Renal pelvis (tissue), 4 donors: ENCODE measurements around the gene AFG3L2. TPM values are rescaled to one million over a fixed set of nuclear protein-coding genes. Genes with fewer than 3 reads are reported as not detected.

ENCODE experiments used
- DNase-seq: peaks from one replicate; pipeline ENCODE4 v3.0.0-alpha.2; 2013
- polyA plus RNA-seq, 3 donors: library from polyadenylated mRNA; unstranded; fragments of 120-200 nt; gene quantifications; one replicate each; pipeline ENCODE4 v1.2.1, GENCODE V29; 2013; ENCODE audit not compliant: insufficient read length in 3 of 3

Gene AFG3L2
- polyA plus RNA-seq, 3 donors = 66.9 to 74.9 (median 72.0) TPM

DNA sequence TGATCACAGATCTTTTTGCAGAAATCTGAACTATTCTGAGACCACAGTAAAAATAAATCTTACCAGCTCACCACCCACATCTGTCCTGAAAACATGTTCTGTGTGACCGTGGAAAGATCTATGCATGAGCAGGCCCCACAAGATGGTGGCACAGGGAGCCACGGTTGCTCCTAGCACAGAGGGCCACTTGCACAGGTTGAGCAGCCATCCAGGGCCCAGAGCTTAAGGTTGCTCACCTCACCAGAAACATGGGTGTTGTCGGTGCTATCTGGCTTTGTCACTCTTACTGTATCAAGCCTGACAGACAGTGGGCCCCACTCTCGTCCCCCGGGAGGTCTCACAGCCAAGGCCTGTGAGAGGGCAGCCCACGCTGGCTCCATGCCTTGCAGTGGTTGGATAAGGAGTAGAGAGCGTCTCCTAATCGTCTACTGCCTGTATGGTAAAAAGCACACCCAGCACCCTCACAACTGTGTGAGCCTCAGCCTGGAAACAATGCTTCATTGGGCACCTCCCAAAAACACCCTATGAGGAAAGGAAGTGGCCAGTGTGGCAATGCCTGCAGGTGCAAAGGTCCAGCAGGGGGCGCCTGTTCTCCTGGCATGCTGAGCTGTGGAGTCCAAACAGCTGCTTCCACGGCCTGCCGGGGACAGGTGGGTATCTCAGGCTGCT lies 49.4 kb downstream of the AFG3L2 start:
- DNase-seq = no peak

DNA sequence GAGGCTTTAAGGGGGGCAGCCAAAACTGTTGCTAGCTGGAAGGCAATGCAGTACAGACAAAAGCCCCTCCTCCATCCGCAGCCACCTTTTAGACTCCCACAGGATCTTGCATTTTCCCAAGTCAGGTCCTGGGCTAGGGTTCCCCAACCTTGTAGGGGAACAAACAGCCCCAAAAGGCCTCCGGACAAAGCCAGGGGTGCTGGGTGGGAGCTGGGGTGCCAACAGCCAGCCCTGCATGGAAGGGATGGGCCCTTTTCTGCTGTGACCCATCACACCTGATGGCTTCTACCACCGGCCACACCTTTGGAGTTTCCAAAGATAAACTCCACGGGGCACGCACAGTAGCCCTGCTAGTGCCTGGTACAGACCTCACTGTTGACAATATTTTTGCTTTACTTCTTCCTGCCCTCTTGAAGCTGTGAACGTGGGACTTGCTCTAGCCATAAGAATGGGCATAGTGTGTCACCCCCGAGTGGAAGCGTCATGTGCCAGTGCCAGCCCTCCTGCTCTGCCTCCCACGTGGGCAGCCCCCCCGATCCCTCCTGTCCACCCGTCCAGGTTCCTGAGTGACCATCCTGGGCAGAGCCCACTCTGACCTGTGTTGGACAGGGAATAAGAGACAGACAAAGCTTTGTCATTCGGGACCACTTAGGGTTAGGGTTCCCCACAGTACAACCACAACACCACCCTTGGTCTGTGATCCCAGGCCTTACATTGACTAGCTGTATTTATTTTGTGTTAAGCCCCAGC lies 50.1 kb downstream of the AFG3L2 start:
- DNase-seq = no peak

DNA sequence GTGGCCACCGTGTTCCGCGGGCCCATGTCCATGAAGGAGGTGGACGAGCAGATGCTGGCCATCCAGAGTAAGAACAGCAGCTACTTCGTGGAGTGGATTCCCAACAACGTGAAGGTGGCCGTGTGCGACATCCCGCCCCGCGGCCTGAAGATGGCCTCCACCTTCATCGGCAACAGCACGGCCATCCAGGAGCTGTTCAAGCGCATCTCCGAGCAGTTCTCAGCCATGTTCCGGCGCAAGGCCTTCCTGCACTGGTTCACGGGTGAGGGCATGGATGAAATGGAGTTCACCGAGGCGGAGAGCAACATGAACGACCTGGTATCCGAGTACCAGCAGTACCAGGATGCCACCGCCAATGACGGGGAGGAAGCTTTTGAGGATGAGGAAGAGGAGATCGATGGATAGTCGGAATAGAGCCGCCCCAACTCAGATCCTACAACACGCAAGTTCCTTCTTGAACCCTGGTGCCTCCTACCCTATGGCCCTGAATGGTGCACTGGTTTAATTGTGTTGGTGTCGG lies 51.2 kb downstream of the AFG3L2 start:
- DNase-seq = no peak

DNA sequence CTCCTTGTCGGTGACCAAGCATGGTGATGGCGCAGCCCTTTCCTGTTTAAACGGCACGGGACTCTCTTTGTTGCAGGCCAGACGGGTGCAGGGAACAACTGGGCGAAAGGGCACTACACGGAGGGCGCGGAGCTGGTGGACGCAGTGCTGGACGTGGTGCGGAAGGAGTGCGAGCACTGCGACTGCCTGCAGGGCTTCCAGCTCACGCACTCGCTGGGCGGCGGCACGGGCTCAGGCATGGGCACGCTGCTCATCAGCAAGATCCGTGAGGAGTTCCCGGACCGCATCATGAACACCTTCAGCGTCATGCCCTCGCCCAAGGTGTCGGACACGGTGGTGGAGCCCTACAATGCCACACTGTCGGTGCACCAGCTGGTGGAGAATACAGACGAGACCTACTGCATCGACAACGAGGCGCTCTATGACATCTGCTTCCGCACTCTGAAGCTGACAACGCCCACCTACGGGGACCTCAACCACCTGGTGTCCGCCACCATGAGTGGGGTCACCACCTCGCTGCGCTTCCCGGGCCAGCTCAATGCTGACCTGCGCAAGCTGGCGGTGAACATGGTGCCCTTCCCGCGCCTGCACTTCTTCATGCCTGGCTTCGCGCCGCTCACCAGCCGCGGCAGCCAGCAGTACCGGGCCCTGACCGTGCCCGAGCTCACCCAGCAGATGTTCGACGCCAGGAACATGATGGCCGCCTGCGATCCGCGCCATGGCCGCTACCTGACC lies 51.9 kb downstream of the AFG3L2 start:
- DNase-seq = no peak

DNA sequence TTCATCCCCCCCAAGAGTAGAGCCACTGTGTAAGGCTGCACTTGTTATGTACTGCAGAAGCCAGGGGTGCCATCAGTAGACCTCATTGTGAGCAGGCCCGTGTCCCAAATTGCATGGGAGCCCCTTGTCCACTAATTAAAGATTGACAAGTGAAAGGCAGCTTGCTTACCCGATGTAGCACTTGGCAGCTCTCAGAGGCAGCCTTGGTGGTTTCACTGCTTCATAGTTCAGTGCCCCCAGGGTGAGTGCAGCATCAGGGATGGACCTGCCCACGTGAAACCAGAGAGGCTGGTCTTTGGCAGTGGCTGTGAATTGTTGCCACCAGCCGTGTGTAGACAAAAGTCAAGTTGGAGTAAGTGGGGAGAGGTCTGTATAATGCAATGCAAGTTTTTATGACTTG lies 55.7 kb downstream of the AFG3L2 start:
- DNase-seq = no peak

DNA sequence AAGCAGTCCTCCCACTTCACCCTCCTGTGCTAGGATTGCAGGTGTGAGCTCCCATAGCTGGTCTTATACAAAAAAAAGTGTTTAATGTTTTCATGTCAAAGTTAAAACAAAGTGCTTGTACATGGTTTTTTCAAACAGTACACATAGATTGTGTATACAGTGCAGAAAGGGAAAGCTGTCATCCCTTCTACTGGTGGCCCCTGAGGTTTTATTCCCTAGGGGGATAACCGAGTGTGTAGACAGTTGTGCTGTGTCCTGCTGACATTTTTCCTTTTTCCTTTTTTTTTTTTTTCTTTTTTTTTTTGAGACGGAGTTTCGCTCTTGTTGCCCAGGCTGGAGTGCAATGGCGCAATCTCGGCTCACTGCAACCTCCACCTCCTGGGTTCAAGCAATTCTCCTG lies 58.2 kb downstream of the AFG3L2 start:
- DNase-seq = no peak

DNA sequence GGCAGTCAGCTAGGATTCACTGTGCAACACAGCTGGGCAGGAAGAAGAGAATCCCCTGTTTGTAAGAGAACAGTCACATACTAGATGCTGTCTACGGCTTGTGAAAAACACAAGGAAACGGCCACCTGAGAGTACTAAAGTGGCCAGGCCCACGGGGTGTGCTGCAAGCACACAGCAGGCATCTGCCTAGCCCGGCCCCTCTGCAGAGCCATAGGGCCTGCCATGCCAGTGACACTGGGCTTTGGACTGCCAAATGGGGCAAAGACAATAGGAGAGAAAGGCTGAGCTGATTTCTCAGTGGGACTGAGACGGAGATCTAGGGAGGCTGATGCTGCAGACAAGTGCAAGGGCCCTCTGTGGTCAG lies 58.7 kb downstream of the AFG3L2 start:
- no peak for DNase-seq

DNA sequence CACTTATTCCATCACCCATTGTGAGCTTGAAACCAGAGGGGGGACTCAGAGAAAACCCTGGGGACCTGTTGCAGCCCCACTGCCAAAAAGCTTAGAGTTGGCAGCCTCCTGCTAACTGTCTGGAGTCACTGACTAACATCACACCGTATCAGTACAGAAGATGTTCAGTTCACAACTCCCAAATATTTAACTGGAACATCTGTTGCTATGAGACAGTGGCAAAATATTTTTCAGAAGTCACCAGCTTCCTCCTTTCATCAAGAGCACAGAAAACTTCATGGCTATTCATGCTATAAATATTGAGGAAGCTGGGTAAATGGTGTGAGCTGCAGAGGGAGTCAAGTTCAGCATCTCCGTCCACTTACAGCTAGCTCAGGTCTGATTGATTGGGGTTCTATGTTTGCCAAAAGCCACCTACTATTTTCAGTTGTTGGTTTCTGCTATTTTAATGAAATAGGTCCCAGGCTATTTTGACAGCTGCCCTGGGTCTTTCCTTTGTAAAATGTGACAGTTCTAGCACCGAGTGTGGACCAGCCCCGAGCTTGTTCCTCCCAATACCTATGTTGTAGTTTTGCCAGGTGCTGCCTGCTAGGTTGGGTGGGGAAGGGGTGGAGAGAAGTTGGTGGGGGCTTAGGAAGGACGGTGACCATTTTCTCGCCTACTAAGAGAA lies 59.2 kb downstream of the AFG3L2 start:
- no peak for DNase-seq

DNA sequence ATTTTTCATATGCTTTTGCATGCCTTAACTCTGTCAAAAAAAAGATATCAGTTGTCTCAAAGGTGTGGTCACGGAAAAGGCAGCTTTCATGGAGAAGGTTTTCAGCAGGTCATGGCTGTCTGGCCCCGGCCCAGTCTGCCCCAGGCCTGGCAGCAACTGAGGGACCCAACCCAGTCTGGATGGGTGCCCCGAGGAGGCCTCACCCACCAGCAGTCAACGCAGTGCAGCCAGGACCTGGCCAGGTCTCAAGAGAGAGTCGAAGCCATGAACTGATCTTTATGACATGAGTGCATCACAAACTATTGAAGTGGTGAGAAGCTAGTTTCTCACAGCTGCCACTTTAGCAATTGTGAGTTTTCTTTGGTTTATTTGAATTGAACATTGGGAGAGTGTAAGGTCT lies 61.1 kb downstream of the AFG3L2 start:
- DNase-seq = no peak

DNA sequence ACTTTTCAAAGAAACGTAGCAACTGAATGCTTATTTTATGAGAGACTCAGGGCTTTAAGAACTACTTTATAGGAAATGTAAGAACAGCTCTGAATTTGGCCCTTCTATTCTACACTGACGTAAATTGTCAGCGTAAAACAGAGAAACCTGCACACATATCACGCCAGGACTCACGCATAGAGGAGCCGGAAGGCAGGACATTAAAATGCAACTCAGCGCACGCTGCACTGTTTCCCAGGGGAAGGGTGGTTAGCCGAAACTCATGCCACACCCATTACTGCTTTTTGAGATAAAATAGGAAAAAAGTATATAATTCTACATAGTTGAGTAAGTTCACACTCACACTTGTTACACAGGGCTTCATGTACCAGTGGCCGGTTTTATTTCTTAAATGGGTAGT lies 61.5 kb downstream of the AFG3L2 start:
- no peak for DNase-seq

DNA sequence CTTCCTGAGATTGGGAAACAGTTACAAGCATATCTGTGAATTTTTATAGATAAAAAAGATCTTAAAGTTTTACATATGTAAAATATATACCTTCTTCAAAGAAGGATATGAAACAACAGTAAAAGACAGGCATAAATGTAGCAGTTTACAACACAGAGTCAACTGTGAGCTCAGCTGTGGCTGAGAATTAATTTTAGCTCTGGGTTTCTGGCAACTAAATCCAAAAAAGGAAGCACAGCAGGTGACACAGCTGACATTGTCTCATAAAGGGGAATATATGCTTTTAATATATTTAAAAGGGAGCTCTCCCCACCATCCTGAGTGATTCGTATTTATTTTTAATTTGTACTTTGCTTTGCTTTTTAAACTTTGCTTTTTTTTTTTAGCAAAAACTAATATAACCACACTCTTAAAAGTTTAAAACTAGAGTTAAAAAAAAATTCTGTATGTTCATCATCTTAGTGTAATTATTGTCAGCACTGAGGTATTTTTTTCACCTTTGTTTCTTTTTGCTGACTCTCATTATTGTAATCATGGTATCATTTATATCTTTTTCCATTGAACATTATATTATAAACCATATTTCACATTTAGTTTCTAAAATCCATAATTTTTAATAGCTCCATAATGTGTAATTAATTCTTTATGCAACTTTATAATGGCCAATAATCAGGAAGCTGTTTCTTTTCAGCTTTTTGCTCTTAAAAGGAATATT lies 62.3 kb downstream of the AFG3L2 start:
- no peak for DNase-seq

DNA sequence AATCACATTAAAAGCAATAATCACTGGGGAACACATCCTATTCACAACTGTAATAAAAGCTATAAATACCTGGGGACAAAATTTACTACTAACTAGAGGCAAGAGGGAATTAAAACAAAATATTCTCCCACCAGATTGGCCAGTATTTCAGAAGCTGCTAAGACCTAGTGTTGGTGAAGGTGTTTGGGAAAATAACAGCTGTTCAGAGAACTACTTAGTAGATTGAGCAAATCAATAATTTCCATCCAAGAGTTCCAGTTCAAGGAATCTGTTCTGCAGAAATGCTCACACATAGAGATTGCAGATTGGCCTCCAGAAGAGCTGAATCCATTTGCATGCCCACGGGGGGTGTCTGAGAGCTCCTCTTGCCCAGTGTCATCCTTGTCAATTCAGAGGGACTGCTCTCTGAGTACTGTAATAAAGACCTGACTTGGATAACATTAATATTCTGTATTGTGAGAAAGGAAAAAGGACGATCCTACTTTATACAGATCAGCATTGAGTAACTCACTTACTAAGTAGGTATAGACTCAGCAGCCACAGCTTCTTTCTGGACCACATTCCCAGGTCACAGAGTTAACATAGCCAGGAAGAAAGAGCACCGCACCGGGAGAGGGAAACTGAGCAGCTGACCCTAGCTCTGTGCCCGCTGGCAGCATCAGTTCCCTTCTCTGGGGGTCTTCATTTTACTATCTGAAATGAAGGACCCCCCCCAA lies 63.3 kb downstream of the AFG3L2 start:
- DNase-seq = no peak

DNA sequence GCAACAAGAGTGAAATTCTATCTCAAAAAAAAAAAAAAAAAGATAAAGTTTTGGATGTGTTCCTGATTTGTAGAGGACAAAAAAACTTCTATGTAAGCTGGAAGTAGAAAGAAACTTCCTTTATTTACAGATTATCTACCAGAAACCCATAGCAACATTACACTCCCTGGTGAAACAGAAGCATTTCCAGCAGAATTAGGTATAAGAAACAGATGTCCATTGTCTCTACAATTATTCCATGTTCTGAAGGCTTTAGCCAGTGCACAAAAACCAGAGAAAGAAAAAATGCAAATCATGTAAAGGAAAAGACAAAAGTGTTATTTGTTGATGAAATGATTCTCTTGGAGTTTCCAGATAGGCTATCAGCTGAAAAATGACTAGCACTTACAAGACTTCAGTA lies 64.1 kb downstream of the AFG3L2 start:
- no peak for DNase-seq

DNA sequence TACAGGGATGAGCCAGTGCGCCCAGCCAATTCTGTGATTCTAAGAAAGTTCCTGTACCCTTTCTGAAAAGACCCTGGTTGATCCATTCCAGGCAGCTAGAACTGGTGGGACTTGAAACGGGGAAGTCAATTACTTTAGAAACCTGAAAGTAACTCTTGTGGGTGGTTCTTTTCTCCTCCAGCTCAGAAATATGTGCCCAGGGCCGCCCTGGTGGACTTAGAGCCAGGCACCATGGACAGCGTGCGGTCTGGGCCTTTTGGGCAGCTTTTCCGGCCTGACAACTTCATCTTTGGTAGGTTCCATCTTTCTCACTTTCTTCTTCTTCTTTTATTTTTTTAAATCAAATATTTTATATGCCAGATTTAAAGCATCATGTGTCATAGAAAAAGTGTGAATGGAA lies 66.3 kb downstream of the AFG3L2 start:
- DNase-seq = no peak

DNA sequence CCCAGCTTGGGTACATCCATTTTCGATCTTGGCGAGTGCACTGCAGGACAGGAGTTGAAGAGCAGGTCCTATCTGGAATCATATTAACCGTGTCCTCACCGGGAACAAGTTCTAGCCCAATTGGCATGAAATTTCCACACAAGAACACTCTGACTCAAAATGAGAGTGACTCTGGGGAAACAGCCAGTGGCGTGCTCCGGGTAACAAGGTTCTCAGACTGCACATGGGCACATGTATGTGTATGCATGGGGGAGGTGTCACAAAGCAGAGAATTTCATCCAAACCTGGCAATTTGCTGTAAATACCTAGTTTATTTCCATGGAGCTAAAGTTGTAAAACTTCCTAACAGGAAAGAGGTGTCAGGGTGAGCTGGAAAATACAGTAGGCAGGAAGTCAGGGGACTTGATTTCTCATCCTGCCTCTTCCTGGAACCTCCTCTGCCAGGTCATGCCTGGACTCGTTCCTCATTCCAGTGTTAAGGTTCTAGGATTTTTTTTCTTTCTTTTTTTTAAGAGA lies 67.3 kb downstream of the AFG3L2 start:
- DNase-seq = no peak

DNA sequence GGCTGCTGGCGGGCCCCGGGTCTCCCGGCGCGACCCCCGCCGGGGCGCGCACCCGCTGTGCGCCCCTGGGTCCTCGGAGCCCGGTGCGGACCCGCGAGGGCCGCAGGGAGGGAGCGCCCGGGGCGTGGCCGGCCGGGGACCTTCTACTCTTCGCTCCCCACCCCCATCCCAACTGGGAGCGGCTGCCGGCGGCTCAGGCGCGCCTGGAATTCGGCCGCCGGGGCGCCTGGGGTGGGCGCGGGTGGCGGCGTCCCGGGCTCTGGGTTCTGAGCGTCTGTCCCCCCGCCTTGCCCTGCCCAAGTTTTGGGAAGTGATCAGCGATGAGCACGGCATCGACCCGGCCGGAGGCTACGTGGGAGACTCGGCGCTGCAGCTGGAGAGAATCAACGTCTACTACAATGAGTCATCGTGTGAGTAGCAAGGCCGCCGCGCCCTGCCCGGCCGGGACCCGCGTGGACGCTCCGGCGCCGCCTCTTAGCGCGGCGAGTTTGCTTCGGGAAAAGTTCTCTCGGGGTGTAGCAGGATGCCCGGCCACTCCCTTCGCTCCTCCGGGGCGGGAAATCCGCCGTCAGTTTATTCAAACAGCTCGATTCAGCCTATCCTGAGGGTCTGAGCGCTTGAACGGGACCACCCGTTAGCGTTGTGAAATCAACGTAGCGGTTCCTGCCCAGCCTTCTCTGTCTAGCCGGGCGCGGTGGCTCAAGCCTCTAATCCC lies 68.5 kb downstream of the AFG3L2 start:
- peak; percentile 64 for DNase-seq

DNA sequence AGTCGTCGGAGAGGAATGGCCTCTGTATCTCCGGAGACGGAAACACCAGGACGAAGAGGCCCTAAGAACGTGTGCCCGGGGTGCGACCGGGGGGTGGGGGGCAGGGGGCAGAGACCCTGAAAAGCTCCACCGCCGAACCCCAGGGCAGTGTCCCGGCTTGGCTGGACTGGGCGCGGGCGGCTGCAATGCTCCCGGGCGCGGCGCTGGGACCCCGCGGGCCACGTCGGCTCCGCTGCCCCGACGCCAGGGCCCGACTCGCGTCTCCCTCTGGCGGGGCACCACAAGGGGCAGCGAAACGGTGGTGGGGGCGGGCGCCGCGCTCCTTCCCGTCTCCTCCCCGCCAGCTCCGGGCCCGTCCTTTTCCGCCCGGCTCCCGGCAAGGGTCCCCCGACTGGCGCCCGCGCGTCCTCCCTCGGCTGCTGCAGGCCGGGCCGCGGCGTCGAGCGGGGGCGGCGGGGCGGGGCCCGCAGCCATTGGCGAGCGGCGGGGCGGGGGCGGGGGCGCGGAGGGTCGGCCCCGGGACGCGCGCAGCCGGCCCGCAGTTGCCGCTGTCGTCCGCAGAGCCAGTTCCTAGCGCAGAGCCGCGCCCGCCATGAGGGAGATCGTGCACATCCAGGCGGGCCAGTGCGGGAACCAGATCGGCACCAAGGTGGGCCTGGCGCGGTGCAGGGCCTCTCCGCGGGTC lies 69.2 kb downstream of the AFG3L2 start, which contains the start of gene TUBB6:
Gene TUBB6 (plus strand): TSS at position 541 of the 685 bp plus-strand sequence. CDS start 52 bp downstream, at position 593.
- DNase-seq = peak; percentile 52

DNA sequence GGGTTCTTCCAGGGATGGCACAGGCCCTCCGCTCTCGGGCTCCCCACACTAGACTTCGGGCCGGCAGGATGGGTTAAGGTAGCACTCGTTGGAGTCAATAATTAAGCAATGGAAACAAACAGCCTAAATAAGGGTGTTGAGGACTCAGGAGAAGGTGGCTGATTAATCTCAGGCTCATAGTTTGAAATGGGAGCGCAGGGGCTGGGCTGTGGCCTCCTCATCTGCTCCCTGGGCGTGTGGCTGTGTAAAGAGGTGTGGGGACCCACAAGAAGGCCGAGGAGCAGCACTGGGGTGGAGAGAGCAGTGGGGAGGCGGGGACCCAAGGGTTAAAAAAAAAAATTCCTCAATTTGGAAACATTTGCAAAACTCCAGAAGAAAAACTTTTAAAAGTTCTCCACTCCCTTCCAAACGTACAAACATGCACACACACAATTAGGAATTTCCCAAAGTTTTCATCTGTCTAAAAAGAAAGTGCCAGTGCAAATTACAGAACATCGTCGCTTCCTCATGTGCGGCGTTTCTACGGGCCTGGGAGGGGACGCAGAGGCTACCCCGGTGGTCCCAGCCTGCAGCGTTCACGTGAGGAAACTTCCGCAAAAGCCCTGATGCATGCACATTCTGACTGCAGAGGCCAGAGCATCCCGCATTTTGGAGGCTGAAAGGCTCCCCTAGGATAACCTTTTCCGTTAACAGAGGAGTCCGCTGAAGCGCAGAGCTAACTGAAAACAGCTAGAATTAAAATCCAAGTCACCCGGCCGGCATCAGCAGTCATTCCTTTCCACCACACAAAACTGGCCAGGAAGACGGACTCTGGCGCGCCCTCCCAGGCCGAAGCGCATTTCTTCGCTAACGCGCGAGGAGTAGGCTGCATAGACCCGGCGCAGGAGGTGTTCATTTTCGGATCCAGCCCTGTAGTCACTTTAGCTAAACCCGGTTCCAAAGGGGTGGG lies 70.0 kb downstream of the AFG3L2 start:
- no peak for DNase-seq
